K562 (cell line): Measurements from ENCODE around the gene BIN1. TPM values are rescaled to one million over a fixed set of nuclear protein-coding genes. Genes with fewer than 3 reads are reported as not detected.

ENCODE experiments used
- ATAC-seq: fragments of 200-7000 bp; cut with Tn5 transposase; 3 replicates; pipeline ENCODE4 v1.9.1; 2020; ENCODE audit warnings: moderate library complexity
- BruUV-seq: library from RNA; stranded (reverse); fragments of 400-500 nt; replicated peaks from 2 replicates; lab custom pipeline; 2021; lab: Mats Ljungman, UMichigan
- CTCF ChIA-PET: fragments of 300-600 bp; formaldehyde crosslinking; extraction: SDS; loops from one replicate; lab custom pipeline; 2021; ENCODE audit warnings: low intra/inter-chr PET ratio; lab: Yijun Ruan, JAX
- POLR2A ChIA-PET: fragments of 300-600, 350-650 bp; sonication (Branson Sonifier 250); formaldehyde crosslinking; extraction: SDS; loops from one replicate; lab custom pipeline; 2021; ENCODE audit warnings: antibody characterized with exemption, inconsistent platforms; lab: Yijun Ruan, JAX
- DNase-seq, 4 experiments: peaks; one replicate each; pipeline versions ENCODE4 v3.0.0 to v3.0.0-alpha.2; 2011 to 2018; ENCODE audit warnings: low spot score in 3 of 4, mixed read lengths in 3 of 4; ENCODE audit errors: extremely low read depth in 1 of 4
- FAIRE-seq: peaks from 2 replicates; lab custom pipeline; 2011; peaks lifted over from hg19 to GRCh38; lab: Jason Lieb, UNC
- H2AFZ ChIP-seq: 2 replicates; pipeline ENCODE4 v1.6.0; 2011; ENCODE audit warnings: low read depth, low read length, control low read depth, inconsistent platforms
- H3K27ac ChIP-seq: fragments of 200-600 bp; 3 replicates; pipeline ENCODE4 v1.8.0; 2011; ENCODE audit warnings: low read depth, mild to moderate bottlenecking, control low read depth, inconsistent platforms, low read length, moderate library complexity, mixed read lengths; ENCODE audit errors: extremely low read depth
- H3K27me3 ChIP-seq, 2 experiments: fragments of 300-600 bp in 1 of 2; 2 replicates in 1 of 2; 3 replicates in 1 of 2; pipeline versions ENCODE4 v1.6.0 to v1.8.0; 2011; ENCODE audit warnings: inconsistent platforms in 2 of 2, low read length in 2 of 2, mild to moderate bottlenecking in 1 of 2, mixed read lengths in 1 of 2, moderate library complexity in 1 of 2; ENCODE audit not compliant: control insufficient read depth in 2 of 2, insufficient read depth in 2 of 2
- H3K36me3 ChIP-seq: fragments of 300-600 bp; 3 replicates; pipeline ENCODE4 v1.8.0; 2011; ENCODE audit warnings: mild to moderate bottlenecking, low read length, inconsistent platforms; ENCODE audit not compliant: control insufficient read depth, insufficient read depth
- H3K4me1 ChIP-seq, 2 experiments: fragments of 200-600 bp in 1 of 2; replicated peaks in 1 of 2; 2 replicates in 1 of 2; 3 replicates in 1 of 2; pipeline versions ENCODE4 v1.5.1 to v1.8.0; 2011; ENCODE audit warnings: inconsistent platforms in 2 of 2, low read length in 2 of 2, mild to moderate bottlenecking in 1 of 2, mixed read lengths in 1 of 2, moderate library complexity in 1 of 2; ENCODE audit not compliant: control insufficient read depth in 2 of 2, insufficient read depth in 2 of 2
- H3K4me2 ChIP-seq: 2 replicates; pipeline ENCODE4 v1.6.1; 2011; ENCODE audit warnings: low read length, control low read depth, inconsistent platforms, mixed read lengths; ENCODE audit not compliant: insufficient read depth
- H3K4me3 ChIP-seq: fragments of 200-600 bp; sonication (generic), shearing (Covaris generic); 2 replicates; pipeline ENCODE4 v1.5.1; 2016; ENCODE audit warnings: control low read depth, inconsistent platforms
- H3K79me2 ChIP-seq: fragments of 200-600 bp; 3 replicates; pipeline ENCODE4 v1.8.0; 2011; ENCODE audit warnings: low read length, inconsistent platforms; ENCODE audit not compliant: control insufficient read depth, insufficient read depth
- H3K9ac ChIP-seq, 2 experiments: 2 replicates each; pipeline versions ENCODE4 v1.6.0 to v1.6.1; 2011; ENCODE audit warnings: low read depth in 2 of 2, low read length in 2 of 2, control low read depth in 1 of 2, inconsistent platforms in 1 of 2, mild to moderate bottlenecking in 1 of 2, mixed read lengths in 1 of 2; ENCODE audit not compliant: insufficient read depth in 1 of 2
- H3K9me1 ChIP-seq: one replicate; pipeline ENCODE4 v1.6.0; 2011; ENCODE audit warnings: inconsistent platforms, mild to moderate bottlenecking, low read length, moderate library complexity; ENCODE audit not compliant: control insufficient read depth, insufficient read depth
- H3K9me3 ChIP-seq: replicated peaks from 2 replicates; pipeline ENCODE4 v1.5.1; 2011; ENCODE audit warnings: low read depth, low read length, inconsistent platforms; ENCODE audit not compliant: control insufficient read depth, insufficient read depth
- H4K20me1 ChIP-seq: replicated peaks from 2 replicates; pipeline ENCODE4 v1.6.1; 2011; ENCODE audit warnings: low read length, inconsistent platforms, mixed read lengths; ENCODE audit not compliant: control insufficient read depth, insufficient read depth
- BHLHE40 ChIP-seq: IDR thresholded peaks from 2 replicates; pipeline ENCODE4 v1.6.1; 2011; ENCODE audit warnings: low read length, improper control_type of control experiment
- BRF2 ChIP-seq: IDR thresholded peaks from 3 replicates; pipeline ENCODE4 v1.6.1; 2011; ENCODE audit warnings: borderline replicate concordance, mild to moderate bottlenecking; ENCODE audit not compliant: insufficient read length, insufficient read depth
- GATA2 ChIP-seq: sonication (generic); formaldehyde crosslinking; IDR thresholded peaks from 2 replicates; pipeline ENCODE4 v1.4.0; 2020; ENCODE audit warnings: mild to moderate bottlenecking, missing genetic modification reagents
- HCFC1 ChIP-seq: IDR thresholded peaks from 2 replicates; pipeline ENCODE4 v1.6.1; 2012; ENCODE audit warnings: low read depth, low read length, improper control_type of control experiment
- HDAC3 ChIP-seq: fragments of 450-650 bp; IDR thresholded peaks from 2 replicates; pipeline ENCODE4 v1.6.1; 2018; ENCODE audit warnings: borderline replicate concordance, mild to moderate bottlenecking, moderate library complexity; ENCODE audit not compliant: partially characterized antibody
- MECOM ChIP-seq: fragments of 250-450 bp; sonication (Bioruptor Pico); IDR thresholded peaks from 2 replicates; pipeline ENCODE4 v1.8.0; 2022; ENCODE audit warnings: inconsistent platforms
- SIRT6 ChIP-seq: IDR thresholded peaks from one replicate; pipeline ENCODE4 v1.6.1; 2012; ENCODE audit warnings: low read depth, mild to moderate bottlenecking, control low read depth, inconsistent platforms, low read length, moderate library complexity
- SIX5 ChIP-seq, 2 experiments: IDR thresholded peaks; 2 replicates each; pipeline ENCODE4 v1.6.1; 2011; ENCODE audit warnings: low read length in 2 of 2, borderline replicate concordance in 1 of 2, low read depth in 1 of 2, mild to moderate bottlenecking in 1 of 2, moderate library complexity in 1 of 2; ENCODE audit not compliant: insufficient read depth in 1 of 2
- SMARCA5 ChIP-seq: fragments of 450-650 bp; IDR thresholded peaks from 2 replicates; pipeline ENCODE4 v1.6.1; 2016
- THAP7 ChIP-seq: fragments of 250-450 bp; sonication (Bioruptor Pico); IDR thresholded peaks from 2 replicates; pipeline ENCODE4 v1.5.0; 2021
- ZC3H4 ChIP-seq: sonication (generic); formaldehyde crosslinking; IDR thresholded peaks from 2 replicates; pipeline ENCODE4 v1.9.0; 2021; ENCODE audit warnings: missing genetic modification reagents, borderline replicate concordance
- ZKSCAN8 ChIP-seq: fragments of 200-800 bp; sonication (Bioruptor generic); IDR thresholded peaks from 2 replicates; pipeline ENCODE4 v1.6.1; 2016; ENCODE audit warnings: missing genetic modification characterization, missing compliant biosample characterization
- ZNF41 ChIP-seq: fragments of 250-450 bp; sonication (Bioruptor Pico); conservative IDR thresholded peaks from 2 replicates; pipeline ENCODE4 v1.4.0; 2020; ENCODE audit warnings: mild to moderate bottlenecking
- WGBS: fragments of 100-300 bp; shearing (Covaris generic); methylation state at CpG from one replicate; pipeline ENCODE4 v1.1.6; 2016; ENCODE audit warnings: low coverage, mixed read lengths; ENCODE audit not compliant: insufficient coverage; ENCODE audit errors: missing lambda C conversion rate; 5-methylcytosine and 5-hydroxymethylcytosine counted together
- in situ Hi-C: fragments of 300-500 bp; cut with MboI; formaldehyde crosslinking; loops from 4 replicates; pipeline ENCODE4 v1.15.0; 2018; ENCODE audit warnings: inconsistent platforms, mixed read lengths
- intact Hi-C: fragments of 100-400 bp; cut with micrococcal nuclease; formaldehyde crosslinking; loops from 2 replicates; pipeline ENCODE4 v1.14.2; 2022
- polyA plus RNA-seq, 8 experiments: library from polyadenylated mRNA; depleted of rRNA in 4 of 8; stranded (reverse) in 5 of 8; unstranded in 3 of 8; fragments of >200 nt; fragmentation: Nextera tagmentation in 2 of 8; fragmentation: Illumina TruSeq in 1 of 8; extraction: Ambion mirVana in 2 of 8; extraction: Trizol in 1 of 8; gene quantifications; 2 replicates each; pipeline versions ENCODE4 v1.2.1 to v1.2.3, GENCODE V29; 2011 to 2014; ENCODE audit warnings: inconsistent platforms in 1 of 8, missing spikeins in 1 of 8
- total RNA-seq, 7 experiments: library from RNA; depleted of rRNA in 6 of 7; stranded (reverse); fragments of >200 nt in 6 of 7; fragmentation: Illumina TruSeq in 2 of 7; extraction: Trizol in 2 of 7; gene quantifications; 2 replicates each; pipeline versions ENCODE4 v1.2.1 to v1.2.3, GENCODE V29; 2011 to 2021; ENCODE audit warnings: low replicate concordance in 1 of 7
- TF ChIP-seq, protein P1 (sequence below), 2 experiments: fragments of 450-650 bp in 1 of 2; sonication (generic) in 1 of 2; formaldehyde crosslinking; conservative IDR thresholded peaks; 2 replicates each; pipeline versions ENCODE4 v1.4.0 to v1.8.1; 2020 to 2022; ENCODE audit warnings: mild to moderate bottlenecking in 1 of 2, missing genetic modification reagents in 1 of 2

Gene BIN1
- total and polyA plus RNA-seq, 9 of the 15 experiments (the other 6 are each of a cell fraction or from before 2014, with no cell fraction given), result 0.04 to 2.8 (median 0.79) TPM; not detected in 1

DNA sequence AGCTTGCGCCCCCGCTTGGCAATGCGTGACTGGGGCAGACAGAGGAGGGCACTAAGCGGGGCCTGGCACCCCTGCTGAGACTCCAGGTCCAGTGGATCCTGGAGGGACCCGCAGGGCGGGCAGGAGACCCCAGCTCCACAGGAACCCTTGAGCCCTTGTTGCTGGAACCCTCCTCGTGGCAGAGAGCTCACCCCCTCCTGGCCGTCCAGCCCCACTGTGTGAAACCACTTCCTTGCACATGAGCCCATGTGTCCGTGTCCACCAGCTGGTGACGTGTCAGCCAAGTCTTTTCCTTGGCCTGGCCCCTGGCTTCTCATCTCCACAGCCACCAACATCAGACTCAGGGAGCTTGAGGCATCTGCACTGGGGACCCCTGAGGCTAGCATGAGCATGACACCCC, 38.0 kb downstream of the BIN1 start:
- DNase-seq (no peak), ATAC-seq (no peak), FAIRE-seq (no peak)
- intact Hi-C loops (loop anchor here (5.0 kb wide), 1 partner anchor 103 kb away; no protein-coding TSS in a partner anchor), in situ Hi-C loops (no loop called here)
- H3K4me3 ChIP-seq, result no peak overlapping the region
- TF ChIP-seq MECOM (no peak), BRF2 (no peak), SMARCA5 (no peak), SIX5 (IDR thresholded peaks at IDR 0.05; ENCODE audit: borderline replicate concordance in 1 of 2, insufficient read depth in 1 of 2, low read depth in 1 of 2, low read length in 2 of 2) (no peak), SIRT6 (no peak), HDAC3 (no peak), BHLHE40 (no peak), ZNF41 (no peak), ZC3H4 (CRISPR knock-in tag) (no peak), THAP7 (no peak), GATA2 (CRISPR knock-in tag) (no peak), HCFC1 (no peak), ZKSCAN8 (CRISPR knock-in tag) (no peak)
- TF ChIP-seq, protein P1, sequence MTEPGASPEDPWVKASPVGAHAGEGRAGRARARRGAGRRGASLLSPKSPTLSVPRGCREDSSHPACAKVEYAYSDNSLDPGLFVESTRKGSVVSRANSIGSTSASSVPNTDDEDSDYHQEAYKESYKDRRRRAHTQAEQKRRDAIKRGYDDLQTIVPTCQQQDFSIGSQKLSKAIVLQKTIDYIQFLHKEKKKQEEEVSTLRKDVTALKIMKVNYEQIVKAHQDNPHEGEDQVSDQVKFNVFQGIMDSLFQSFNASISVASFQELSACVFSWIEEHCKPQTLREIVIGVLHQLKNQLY (CRISPR knock-in tag; conservative IDR thresholded peaks at IDR 0.05), result no peak
- POLR2A ChIA-PET, result no interaction called here
- no peak overlapping the region; a peak in 1 of 4 replicates for H3K9ac ChIP-seq
- no peak overlapping the region for H3K4me2 ChIP-seq
- CTCF ChIA-PET, result no interaction called here
- no peaks in the 10 kb centered on the region for H4K20me1 ChIP-seq
- H3K79me2 ChIP-seq, result no peaks in the 10 kb centered on the region
- H3K9me1 ChIP-seq, result no peaks in the 10 kb centered on the region
- peaks cover 18 to 49% of the 10 kb centered on the region in 2 experiments for H3K4me1 ChIP-seq
- H2AFZ ChIP-seq, result no peak overlapping the region
- H3K27me3 ChIP-seq, result no peaks in the 10 kb centered on the region
- whole genome bisulfite sequencing, result 75% methylated on average over 7 of the region's 10 CpGs
- BruUV-seq, result no TSS peak
- no peaks in the 10 kb centered on the region for H3K36me3 ChIP-seq
- no peak overlapping the region for H3K27ac ChIP-seq
- H3K9me3 ChIP-seq, result no peaks in the 10 kb centered on the region
